B cell (primary cell): ENCODE measurements around the gene CIAPIN1. TPM values are rescaled to one million over a fixed set of nuclear protein-coding genes. Genes with fewer than 3 reads are reported as not detected.

Experiments used
- ATAC-seq: fragments of 200-7000 bp; cut with Tn5 transposase; one replicate; pipeline ENCODE4 v1.10.0; 2021; ENCODE audit warnings: low read depth, mild to moderate bottlenecking, moderate number of reproducible peaks, moderate library complexity
- CTCF ChIA-PET: fragments of 350-600 bp; sonication (Branson Sonifier 250); formaldehyde crosslinking; loops from one replicate; lab custom pipeline; 2021; ENCODE audit warnings: antibody characterized with exemption, inconsistent platforms; lab: Charles Lee
- POLR2A ChIA-PET: fragments of 350-600 bp; sonication (Branson Sonifier 250); formaldehyde crosslinking; loops from one replicate; lab custom pipeline; 2021; ENCODE audit warnings: antibody characterized with exemption; lab: Charles Lee
- DNase-seq: peaks from one replicate; pipeline ENCODE4 v3.0.0; 2013
- H2AFZ ChIP-seq: 2 replicates; pipeline ENCODE4 v1.6.1; 2012; ENCODE audit warnings: mild to moderate bottlenecking, low read depth, low read length; ENCODE audit not compliant: insufficient read depth, poor library complexity, severe bottlenecking
- H3K27ac ChIP-seq, 2 donors: 1 replicate in 1 of 2; 2 replicates in 1 of 2; pipeline ENCODE4 v1.5.1; 2012 to 2013; ENCODE audit warnings: low read length in 2 of 2, mild to moderate bottlenecking in 2 of 2, moderate library complexity in 1 of 2
- H3K27me3 ChIP-seq, 4 experiments: fragments of 200-600 bp in 1 of 4; sonication (generic) in 1 of 4; replicated peaks in 1 of 4; 1 replicate in 2 of 4; 2 replicates in 2 of 4; pipeline versions ENCODE4 v1.6.1 to v1.7.0; 2013 to 2016; ENCODE audit warnings: low read length in 3 of 4, mild to moderate bottlenecking in 2 of 4, mixed read lengths in 1 of 4, moderate library complexity in 1 of 4; ENCODE audit not compliant: insufficient read depth in 4 of 4, control insufficient read depth in 3 of 4; ENCODE audit errors: control extremely low read depth in 1 of 4
- H3K36me3 ChIP-seq, 2 experiments: replicated peaks in 1 of 2; 1 replicate in 1 of 2; 2 replicates in 1 of 2; pipeline versions ENCODE4 v1.6.1 to v1.7.1; 2013; ENCODE audit warnings: low read length in 1 of 2; ENCODE audit not compliant: insufficient read depth in 2 of 2, control insufficient read depth in 1 of 2; ENCODE audit errors: control extremely low read depth in 1 of 2, extremely low read depth in 1 of 2
- H3K4me1 ChIP-seq, 2 donors: fragments of 200-600 bp in 1 of 2; sonication (generic) in 1 of 2; 1 replicate in 1 of 2; 2 replicates in 1 of 2; pipeline versions ENCODE4 v1.5.1 to v1.6.1; 2013 to 2017; ENCODE audit warnings: low read length in 2 of 2; ENCODE audit not compliant: control insufficient read depth in 2 of 2, insufficient read depth in 2 of 2
- H3K4me2 ChIP-seq: replicated peaks from 2 replicates; pipeline ENCODE3; 2012; ENCODE audit warnings: mild to moderate bottlenecking, low read depth, low read length; ENCODE audit not compliant: poor library complexity, severe bottlenecking
- H3K4me3 ChIP-seq, 5 experiments: fragments of 200-600 bp in 1 of 5; sonication (generic) in 1 of 5; 1 replicate in 3 of 5; 2 replicates in 2 of 5; pipeline versions ENCODE4 v1.5.1 to v1.7.0; 2011 to 2016; ENCODE audit warnings: low read length in 4 of 5, mild to moderate bottlenecking in 4 of 5, low read depth in 2 of 5, control low read depth in 1 of 5, moderate library complexity in 1 of 5; ENCODE audit not compliant: insufficient read depth in 1 of 5; ENCODE audit errors: control extremely low read depth in 1 of 5, extremely low read depth in 1 of 5
- H3K79me2 ChIP-seq: fragments of 200-600 bp; sonication (generic); one replicate; pipeline ENCODE4 v1.6.0; 2016; ENCODE audit warnings: low read length; ENCODE audit not compliant: control insufficient read depth, insufficient read depth
- H3K9ac ChIP-seq: fragments of 200-600 bp; sonication (generic); 2 replicates; pipeline ENCODE4 v1.6.1; 2017; ENCODE audit warnings: mild to moderate bottlenecking, low read length, moderate library complexity
- H3K9me3 ChIP-seq, 3 donors: one replicate each; pipeline versions ENCODE4 v1.6.1 to v1.7.1; 2013; ENCODE audit warnings: low read length in 2 of 3; ENCODE audit not compliant: control insufficient read depth in 2 of 3, insufficient read depth in 1 of 3; ENCODE audit errors: control extremely low read depth in 1 of 3
- H4K20me1 ChIP-seq: 2 replicates; pipeline ENCODE4 v1.6.0; 2012; ENCODE audit warnings: mild to moderate bottlenecking, low read length; ENCODE audit not compliant: insufficient read depth, control insufficient read depth, poor library complexity, severe bottlenecking
- H3K27ac Mint-ChIP-seq: one replicate; pipeline ENCODE4 v1.8.0; 2021; ENCODE audit warnings: mixed read lengths
- H3K27me3 Mint-ChIP-seq: one replicate; pipeline ENCODE4 v1.8.0; 2021; ENCODE audit warnings: mixed read lengths
- H3K4me1 Mint-ChIP-seq: one replicate; pipeline ENCODE4 v1.8.0; 2021; ENCODE audit warnings: mixed read lengths
- H3K4me3 Mint-ChIP-seq: one replicate; pipeline ENCODE4 v1.8.0; 2021; ENCODE audit warnings: mixed read lengths
- H3K9me3 Mint-ChIP-seq: one replicate; pipeline ENCODE4 v1.8.0; 2022; ENCODE audit warnings: mixed read lengths; ENCODE audit not compliant: insufficient read depth
- CTCF ChIP-seq: fragments of 200-600 bp; IDR thresholded peaks from one replicate; pipeline ENCODE4 v1.8.0; 2022; ENCODE audit warnings: antibody characterized with exemption, mild to moderate bottlenecking
- EZH2 ChIP-seq: IDR thresholded peaks from 2 replicates; pipeline ENCODE4 v1.6.1; 2012; ENCODE audit warnings: borderline replicate concordance, low read depth, mild to moderate bottlenecking, moderate library complexity, low read length; ENCODE audit not compliant: insufficient read depth, poor library complexity, severe bottlenecking
- WGBS: methylation state at CpG from one replicate; pipeline ENCODE4 v1.1.5; 2013; ENCODE audit warnings: missing lambda C conversion rate; ENCODE audit not compliant: insufficient coverage; 5-methylcytosine and 5-hydroxymethylcytosine counted together
- intact Hi-C: fragments of 100-400 bp; cut with micrococcal nuclease; formaldehyde crosslinking; loops from one replicate; pipeline ENCODE4 v1.10.0; 2022
- polyA plus RNA-seq: library from polyadenylated mRNA; depleted of rRNA; stranded (reverse); fragments of >200 nt; gene quantifications from 2 replicates; pipeline ENCODE4 v1.2.3, GENCODE V29; 2012
- total RNA-seq, 2 donors: library from RNA; stranded (reverse); fragments of 120-200 nt in 1 of 2; gene quantifications; 1 replicate in 1 of 2; 2 replicates in 1 of 2; pipeline versions ENCODE4 v1.2.3 to v1.2.4, GENCODE V29; 2013 to 2022

The CIAPIN1 gene
- total and polyA plus RNA-seq, 2 donors (not counting 1 experiment from before 2014, with no cell fraction given): 22.0 to 45.7 TPM

GRCh38 chr16:57485091-57485915 lies 38.1 kb upstream of the CIAPIN1 start:
- POLR2A ChIA-PET: interaction anchor here (0.6 kb wide), 1 partner anchor 110 kb away, joined by 4 read pairs; no protein-coding TSS in a partner anchor
- H3K27ac Mint-ChIP-seq: no peak overlapping the region
- H3K27me3 Mint-ChIP-seq: peaks cover 13% of the 10 kb centered on the region
- peaks cover 11 to 15% of the 10 kb centered on the region in 2 donors for H3K4me1 ChIP-seq
- ATAC-seq (no peak), DNase-seq (no peak)
- H3K79me2 ChIP-seq: no peaks in the 10 kb centered on the region
- peak overlapping the region in 4 of 5 experiments; percentile 54 to 68 (median 60) for H3K4me3 ChIP-seq
- H3K4me2 ChIP-seq: peak overlapping the region; percentile 93
- H2AFZ ChIP-seq: peak overlapping the region; percentile 85
- CTCF ChIA-PET: interaction anchor here (1.4 to 2.0 kb wide), 3 partner anchors 11 to 52 kb away, joined by 4 to 6 read pairs (median 5); partner anchors contain the start of gene CCDC102A
- WGBS: 79% methylated on average over 14 of the region's 14 CpGs
- no peaks in the 10 kb centered on the region for H4K20me1 ChIP-seq
- no peaks in the 10 kb centered on the region for H3K9me3 Mint-ChIP-seq
- H3K36me3 ChIP-seq: no peaks in the 10 kb centered on the region
- no peak overlapping the region for H3K27ac ChIP-seq
- peaks cover 16% of the 10 kb centered on the region for H3K4me1 Mint-ChIP-seq
- H3K9me3 ChIP-seq: no peaks in the 10 kb centered on the region
- TF ChIP-seq EZH2: no peak
- TF ChIP-seq CTCF: no peak
- peak overlapping the region; percentile 85 for H3K4me3 Mint-ChIP-seq
- intact Hi-C loops: no loop called here
- peaks cover 0 to 13% (median 3%) of the 10 kb centered on the region in 4 experiments for H3K27me3 ChIP-seq
- H3K9ac ChIP-seq: peak overlapping the region; percentile 75

- Mint-ChIP-seq H3K9me3 (no peaks in the 10 kb centered on the region), H3K27ac (no peak overlapping the region), H3K4me1 (peaks cover 20% of the 10 kb centered on the region), H3K4me3 (peak overlapping the region; percentile 44), H3K27me3 (peaks cover 13% of the 10 kb centered on the region)
- intact Hi-C loops: no loop called here
- Histone ChIP-seq H2AFZ (no peak overlapping the region), H3K9ac (no peak overlapping the region), H3K79me2 (no peaks in the 10 kb centered on the region), H3K27me3 (peaks cover 0 to 16% (median 3%) of the 10 kb centered on the region in 4 experiments), H4K20me1 (no peaks in the 10 kb centered on the region), H3K4me1 (peaks cover 15 to 20% of the 10 kb centered on the region in 2 donors), H3K4me2 (no peak overlapping the region), H3K9me3 (no peaks in the 10 kb centered on the region), H3K36me3 (no peaks in the 10 kb centered on the region), H3K27ac (no peak overlapping the region), H3K4me3 (no peak overlapping the region)
- no peak for ATAC-seq
- no peak for DNase-seq
- CTCF ChIA-PET: no interaction called here
- 95% methylated on average over 5 of the region's 8 CpGs for WGBS
- POLR2A ChIA-PET: no interaction called here
- TF ChIP-seq EZH2 (no peak), CTCF (no peak)
Measured at GRCh38 chr16:57484515-57485005, 37.4 kb upstream of the CIAPIN1 start.
